Measurements from ENCODE around the gene DCST2.

DCST2 gene

GRCh38 chr1:155008015-155008941 is 25.3 kb downstream of the DCST2 start:
- DNase-seq = no peak

GRCh38 chr1:155007251-155007828 is 26.2 kb downstream of the DCST2 start:
- no peak for DNase-seq

DNA sequence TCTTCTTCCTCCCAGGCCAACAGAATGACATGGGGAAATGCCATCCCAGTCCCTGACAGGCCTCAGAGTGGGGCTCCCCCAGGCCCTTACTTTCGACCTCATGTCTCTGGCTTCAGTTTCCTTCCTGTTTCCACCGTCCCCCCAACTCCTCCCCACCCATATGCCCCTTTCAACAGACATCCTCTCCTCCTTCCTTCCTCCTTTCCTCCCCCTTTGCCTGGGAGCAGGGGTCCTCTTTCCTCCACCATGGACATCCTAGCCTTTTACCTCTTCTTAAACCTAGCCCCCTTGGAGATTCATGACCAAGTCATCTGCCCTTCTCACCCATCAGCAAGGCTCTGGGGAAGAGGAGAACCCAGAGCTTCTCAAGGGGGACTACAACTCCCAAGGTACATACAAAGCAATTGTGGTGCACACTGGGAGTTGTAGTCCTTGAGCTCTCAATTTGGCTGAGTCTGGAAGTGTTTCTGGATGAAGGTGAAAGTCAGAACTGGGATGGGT is 26.9 kb downstream of the DCST2 start:
- DNase-seq = no peak

GRCh38 chr1:155005076-155006011 is 28.2 kb downstream of the DCST2 start:
- DNase-seq = no peak

DNA sequence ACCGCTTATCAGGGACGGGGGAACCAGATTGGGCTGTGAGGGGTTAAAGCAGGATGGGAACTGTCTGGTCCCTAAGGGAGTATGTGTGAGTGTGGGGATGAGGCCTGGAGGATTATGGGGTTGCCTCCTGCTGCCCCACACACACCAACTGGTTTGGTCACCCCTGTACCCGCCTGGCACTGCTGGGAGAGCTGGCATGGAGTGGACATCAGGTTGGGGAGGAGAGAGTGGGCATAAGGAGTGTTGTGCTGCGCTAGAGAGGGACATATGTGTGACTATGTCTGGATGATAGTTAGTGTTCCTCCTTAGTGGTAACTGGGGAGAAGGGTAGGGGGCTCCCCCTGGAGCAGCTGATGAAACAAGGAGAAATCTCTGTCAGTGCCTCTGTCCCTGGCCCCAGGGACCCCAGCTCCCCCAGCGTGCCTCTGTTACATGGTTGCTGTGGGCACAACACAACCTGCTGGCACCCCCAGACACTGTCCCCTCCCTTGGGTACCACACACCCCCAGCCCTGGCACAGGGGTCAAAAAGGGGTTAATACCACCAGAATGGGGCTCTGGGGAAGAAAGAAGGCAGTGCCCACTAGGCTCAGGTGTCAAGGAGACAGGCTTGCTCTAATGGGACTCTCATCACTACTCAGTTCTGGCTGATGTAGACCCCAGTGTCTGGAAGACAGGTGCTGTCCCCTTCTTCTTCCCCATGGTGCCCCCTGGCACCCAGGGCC is 29.1 kb downstream of the DCST2 start:
- no peak for DNase-seq

DNA sequence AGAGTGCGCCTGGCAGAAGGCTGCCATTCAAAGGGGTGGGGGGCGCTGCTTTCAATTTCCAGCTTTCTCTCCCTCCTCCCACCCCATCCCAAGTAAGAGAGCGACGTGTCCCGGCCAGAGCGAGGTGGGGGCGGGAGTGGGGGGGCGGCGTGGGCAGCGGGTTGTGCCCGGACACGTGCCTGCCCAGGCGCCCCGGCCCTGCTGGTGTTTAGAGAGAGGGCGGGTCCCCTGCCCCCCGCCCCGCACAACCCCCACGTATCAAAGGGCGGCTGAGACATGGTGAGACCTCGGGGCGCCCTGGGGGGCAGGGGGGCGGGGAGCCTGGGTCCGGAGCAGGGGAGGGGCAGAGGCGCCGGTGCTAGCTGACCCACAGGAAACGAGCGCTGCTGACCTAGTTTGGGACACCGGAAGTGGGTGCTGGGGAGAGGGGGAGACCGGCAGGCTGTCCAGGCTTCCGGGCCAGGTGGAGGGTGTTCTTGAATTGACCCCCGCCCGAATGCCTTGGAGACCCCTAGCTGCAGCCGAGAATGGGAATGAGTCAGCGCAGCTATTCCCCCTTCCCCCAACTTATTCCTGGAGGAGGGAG is 29.7 kb downstream of the DCST2 start:
- no peak for DNase-seq

DNA sequence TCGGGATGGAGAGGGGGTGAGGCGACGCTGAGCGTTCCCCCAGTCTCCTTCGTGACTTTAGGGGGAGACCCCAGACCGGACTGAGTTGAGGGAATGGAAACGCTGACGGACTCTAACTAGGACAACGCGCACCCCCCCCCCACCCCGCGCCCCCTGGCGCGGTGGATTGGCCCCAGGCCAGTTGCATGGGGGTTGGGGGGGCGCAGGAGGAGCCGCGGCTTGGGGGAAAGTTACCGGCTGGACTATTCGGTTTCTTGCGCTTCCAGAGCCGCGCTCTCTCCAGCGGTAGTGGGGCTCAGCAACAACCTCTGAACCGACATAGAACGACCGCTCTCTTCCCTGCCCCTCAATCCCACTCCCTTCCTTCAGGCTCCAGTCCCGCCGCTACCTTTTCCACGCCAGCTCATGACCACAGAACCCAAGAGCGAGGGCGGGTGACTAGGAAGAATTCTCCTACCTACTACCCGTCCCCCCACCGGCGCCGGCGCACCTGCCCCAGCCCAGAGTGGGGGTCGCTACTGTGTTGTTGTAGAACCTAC is 30.3 kb downstream of the DCST2 start:
- DNase-seq = no peak

GRCh38 chr1:155002464-155003226 is 30.9 kb downstream of the DCST2 start, which contains the start of gene ZBTB7B:
ZBTB7B (plus strand) TSS chr1:155002802; CDS start chr1:155014661, 11,859 bp downstream.
- DNase-seq = no peak

DNA sequence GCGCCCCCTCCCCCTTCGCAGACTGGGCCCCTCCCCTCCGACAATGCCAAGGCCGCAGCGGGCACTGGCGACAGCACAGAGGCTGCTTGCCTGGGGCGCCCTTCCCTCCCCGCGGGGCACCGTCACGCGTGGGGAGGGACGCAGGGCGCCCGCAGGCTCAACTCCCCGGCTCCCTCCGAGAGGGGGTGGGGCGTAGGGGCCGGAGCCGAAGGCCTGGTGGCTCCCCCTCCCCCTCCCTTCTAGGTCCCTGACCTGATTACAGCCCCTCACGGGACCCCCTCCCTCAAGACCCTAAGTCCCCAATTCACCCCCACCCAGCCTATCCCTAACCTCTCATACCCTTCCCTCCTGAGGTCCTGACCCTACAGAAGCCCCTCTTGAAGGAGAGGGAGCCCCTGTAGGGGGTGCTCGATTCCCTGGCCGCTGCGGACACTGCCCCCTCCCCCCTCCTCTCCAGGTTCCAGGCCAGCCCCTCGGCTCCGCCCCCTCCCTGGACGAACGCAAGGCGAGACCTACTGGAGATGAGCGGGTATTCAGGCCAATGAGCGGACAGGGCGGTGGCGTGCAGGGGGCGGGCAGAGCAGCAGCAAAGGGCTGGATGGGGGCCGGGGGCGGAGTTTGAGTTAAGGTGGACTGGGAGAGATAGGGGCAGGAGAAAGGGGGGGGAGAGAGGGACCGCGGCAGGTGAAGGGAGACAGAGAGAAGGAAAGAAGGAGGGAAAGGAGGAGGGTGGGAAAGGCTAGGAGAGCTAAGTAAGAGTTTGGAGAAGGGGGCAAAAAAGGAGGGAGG is 31.7 kb downstream of the DCST2 start:
- DNase-seq = peak; percentile 81

GRCh38 chr1:155001425-155001674 is 32.2 kb downstream of the DCST2 start:
- no peak for DNase-seq

- peak; percentile 60 for DNase-seq
Measured at GRCh38 chr1:155000726-155001424, 32.7 kb downstream of the DCST2 start.

- DNase-seq = no peak
Measured at GRCh38 chr1:155000411-155000725, 33.2 kb downstream of the DCST2 start.

GRCh38 chr1:154999571-155000410 is 33.8 kb downstream of the DCST2 start:
- DNase-seq = no peak

GRCh38 chr1:154998818-154999570 is 34.6 kb downstream of the DCST2 start:
- DNase-seq = no peak

DNA sequence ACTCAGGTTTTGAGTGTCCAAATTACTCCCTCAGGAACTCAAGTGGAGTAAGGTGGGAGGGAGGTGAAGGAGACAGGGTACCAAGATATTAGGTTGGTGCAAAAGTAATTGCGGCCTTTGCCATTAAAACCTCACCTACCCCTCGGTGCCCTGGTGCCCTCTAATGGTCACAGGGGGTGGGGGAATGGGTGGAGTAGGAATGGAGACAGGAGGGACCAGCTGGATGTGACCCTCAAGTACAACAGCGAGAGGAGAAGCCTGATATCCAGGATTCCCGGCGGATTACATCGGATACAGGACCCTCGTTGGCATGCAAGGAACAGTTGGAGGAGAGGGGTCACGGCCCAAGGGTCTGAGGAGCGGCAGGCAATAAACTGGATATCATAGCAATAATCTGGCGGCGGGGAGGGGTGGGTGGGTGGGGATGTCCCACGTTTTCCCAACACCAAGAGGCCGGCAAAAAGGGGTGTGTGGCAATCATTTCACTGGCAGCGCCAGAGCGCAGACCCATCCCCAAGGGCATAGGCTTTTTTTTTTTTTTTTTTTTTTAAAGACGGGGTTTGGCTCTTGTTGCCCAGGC is 35.3 kb downstream of the DCST2 start:
- DNase-seq = no peak

DNA sequence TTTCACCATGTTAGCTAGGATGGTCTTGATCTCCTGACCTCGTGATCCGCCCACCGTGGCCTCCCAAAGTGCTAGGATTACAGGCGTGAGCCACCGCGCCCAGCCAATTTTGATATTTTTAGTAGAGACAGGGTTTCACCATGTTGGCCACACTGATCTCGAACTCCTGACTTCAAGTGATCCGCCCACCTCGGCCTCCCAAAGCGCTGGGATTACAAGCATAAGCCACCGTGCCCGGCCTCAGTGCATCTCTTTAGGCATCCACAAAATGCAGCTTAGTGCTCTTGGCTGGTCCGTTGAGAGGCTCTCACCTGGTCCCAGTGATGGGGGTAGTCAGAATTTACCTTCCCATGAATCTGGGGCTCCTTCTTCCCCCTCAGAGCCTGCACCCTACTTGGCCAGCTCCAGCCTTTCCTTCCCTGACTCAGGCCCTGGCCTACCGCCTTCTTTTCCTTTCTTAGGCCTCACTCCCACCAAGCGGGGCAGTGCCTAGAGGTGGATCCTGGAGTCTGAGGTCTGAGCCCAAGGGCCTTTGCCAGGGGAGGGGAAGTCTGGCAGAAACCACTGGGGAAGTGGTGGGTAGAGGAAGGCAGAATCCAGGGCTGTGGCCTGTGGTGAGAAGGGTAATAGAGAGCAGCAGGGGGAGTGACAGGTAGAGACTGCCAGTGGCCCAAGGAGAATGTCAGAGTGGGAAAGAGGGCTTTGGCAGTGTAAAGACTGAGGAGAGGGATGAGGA is 36.4 kb downstream of the DCST2 start:
- DNase-seq = no peak
